IMR-90 (cell line): ENCODE measurements around the gene MOB3B. TPM values are rescaled to one million over a fixed set of nuclear protein-coding genes. Genes with fewer than 3 reads are reported as not detected.

ENCODE experiments used
- ATAC-seq: fragments of 200-7000 bp; cut with Tn5 transposase; 2 replicates; pipeline ENCODE4 v1.9.1; 2020; ENCODE audit warnings: low read depth, mild to moderate bottlenecking, moderate library complexity
- BruUV-seq: library from RNA; stranded (reverse); fragments of 400-500 nt; replicated peaks from 2 replicates; lab custom pipeline; 2021; lab: Mats Ljungman, UMichigan
- CTCF ChIA-PET: fragments of 300-600 bp; formaldehyde crosslinking; extraction: SDS; loops from one replicate; lab custom pipeline; 2021; ENCODE audit warnings: antibody characterized with exemption; lab: Yijun Ruan, JAX
- POLR2A ChIA-PET: fragments of 300-600 bp; sonication (Branson Sonifier 250); formaldehyde crosslinking; loops from one replicate; lab custom pipeline; 2022; ENCODE audit warnings: antibody characterized with exemption; ENCODE audit not compliant: unreplicated experiment; lab: Charles Lee
- DNase-seq: peaks from one replicate; pipeline ENCODE4 v3.0.0; 2013
- H2AFZ ChIP-seq: replicated peaks from 2 replicates; pipeline ENCODE3; 2013; ENCODE audit warnings: low read length, mild to moderate bottlenecking; ENCODE audit not compliant: poor library complexity
- H2AK5ac ChIP-seq: 2 replicates; pipeline ENCODE4 v1.6.1; 2013; ENCODE audit warnings: low read depth, low read length, inconsistent platforms
- H2AK9ac ChIP-seq: replicated peaks from 2 replicates; pipeline ENCODE3; 2013; ENCODE audit warnings: mild to moderate bottlenecking, low read depth, low read length, moderate library complexity; ENCODE audit not compliant: poor library complexity
- H2BK120ac ChIP-seq: 2 replicates; pipeline ENCODE4 v1.6.1; 2013; ENCODE audit warnings: low read depth, low read length, inconsistent platforms
- H2BK15ac ChIP-seq: 3 replicates; pipeline ENCODE4 v1.6.1; 2013; ENCODE audit warnings: low read depth, low read length, inconsistent platforms
- H2BK20ac ChIP-seq: 2 replicates; pipeline ENCODE4 v1.6.1; 2013; ENCODE audit warnings: low read depth, mild to moderate bottlenecking, inconsistent platforms, low read length, moderate library complexity
- H2BK5ac ChIP-seq: 2 replicates; pipeline ENCODE4 v1.6.1; 2013; ENCODE audit warnings: mild to moderate bottlenecking, low read depth, low read length, inconsistent platforms; ENCODE audit not compliant: poor library complexity, severe bottlenecking
- H3K14ac ChIP-seq: replicated peaks from 2 replicates; pipeline ENCODE4 v1.6.1; 2013; ENCODE audit warnings: low read depth, low read length, inconsistent platforms
- H3K18ac ChIP-seq: 2 replicates; pipeline ENCODE4 v1.6.1; 2013; ENCODE audit warnings: low read depth, low read length, control low read depth
- H3K23ac ChIP-seq: 2 replicates; pipeline ENCODE4 v1.6.1; 2013; ENCODE audit warnings: low read depth, low read length, inconsistent platforms
- H3K27ac ChIP-seq: 2 replicates; pipeline ENCODE4 v1.5.1; 2013; ENCODE audit warnings: mild to moderate bottlenecking, control low read depth, low read length; ENCODE audit not compliant: insufficient read depth
- H3K27me3 ChIP-seq: 2 replicates; pipeline ENCODE4 v1.6.1; 2013; ENCODE audit warnings: low read length; ENCODE audit not compliant: control insufficient read depth, insufficient read depth
- H3K36me3 ChIP-seq: 2 replicates; pipeline ENCODE4 v1.6.1; 2013; ENCODE audit warnings: low read length, mixed read lengths; ENCODE audit not compliant: control insufficient read depth, insufficient read depth
- H3K4ac ChIP-seq: 2 replicates; pipeline ENCODE4 v1.6.1; 2013; ENCODE audit warnings: low read depth, low read length, inconsistent platforms
- H3K4me1 ChIP-seq: 2 replicates; pipeline ENCODE4 v1.6.1; 2013; ENCODE audit warnings: low read length, mixed read lengths; ENCODE audit not compliant: control insufficient read depth, insufficient read depth
- H3K4me2 ChIP-seq: 2 replicates; pipeline ENCODE4 v1.6.1; 2013; ENCODE audit warnings: low read depth, mild to moderate bottlenecking, control low read depth, low read length, moderate library complexity
- H3K4me3 ChIP-seq: 2 replicates; pipeline ENCODE4 v1.5.1; 2013; ENCODE audit warnings: low read depth, mild to moderate bottlenecking, control low read depth, low read length, moderate library complexity; ENCODE audit not compliant: insufficient read depth
- H3K56ac ChIP-seq: 2 replicates; pipeline ENCODE4 v1.6.1; 2013; ENCODE audit warnings: low read length, inconsistent platforms; ENCODE audit not compliant: insufficient read depth; ENCODE audit errors: extremely low read depth
- H3K79me1 ChIP-seq, 2 experiments: 2 replicates each; pipeline ENCODE4 v1.6.1; 2013; ENCODE audit warnings: low read length in 2 of 2, inconsistent platforms in 1 of 2, low read depth in 1 of 2
- H3K9ac ChIP-seq: 2 replicates; pipeline ENCODE4 v1.6.1; 2013; ENCODE audit warnings: low read depth, low read length, control low read depth
- H3K9me1 ChIP-seq: 2 replicates; pipeline ENCODE4 v1.6.1; 2013; ENCODE audit warnings: low read length, inconsistent platforms; ENCODE audit not compliant: insufficient read depth
- H3K9me3 ChIP-seq: 2 replicates; pipeline ENCODE4 v1.6.1; 2013; ENCODE audit warnings: low read length; ENCODE audit not compliant: control insufficient read depth, insufficient read depth
- H4K20me1 ChIP-seq: 2 replicates; pipeline ENCODE4 v1.6.1; 2013; ENCODE audit warnings: low read length, inconsistent platforms; ENCODE audit not compliant: insufficient read depth
- H4K5ac ChIP-seq: 2 replicates; pipeline ENCODE4 v1.6.1; 2013; ENCODE audit warnings: mild to moderate bottlenecking, low read depth, low read length, control low read depth
- H4K8ac ChIP-seq, 2 experiments: 2 replicates each; pipeline ENCODE4 v1.6.1; 2013; ENCODE audit warnings: low read depth in 2 of 2, low read length in 2 of 2, control low read depth in 1 of 2, inconsistent platforms in 1 of 2
- H4K91ac ChIP-seq: 2 replicates; pipeline ENCODE4 v1.6.1; 2013; ENCODE audit warnings: low read depth, low read length, inconsistent platforms; ENCODE audit not compliant: insufficient read depth
- CHD1 ChIP-seq: IDR thresholded peaks from 2 replicates; pipeline ENCODE4 v1.6.1; 2012; ENCODE audit warnings: low read depth, low read length, improper control_type of control experiment
- CTCF ChIP-seq: conservative IDR thresholded peaks from 2 replicates; pipeline ENCODE4 v1.5.1; 2012; ENCODE audit warnings: mild to moderate bottlenecking, low read depth, low read length, improper control_type of control experiment
- ELK1 ChIP-seq: fragments of 150-350 bp; IDR thresholded peaks from 2 replicates; pipeline ENCODE4 v1.6.1; 2016; ENCODE audit warnings: low read depth, mild to moderate bottlenecking, low read length, moderate library complexity, borderline replicate concordance
- MAZ ChIP-seq: IDR thresholded peaks from 2 replicates; pipeline ENCODE4 v1.6.1; 2012; ENCODE audit warnings: low read depth, mild to moderate bottlenecking, low read length, improper control_type of control experiment, moderate library complexity, borderline replicate concordance
- POLR2A ChIP-seq: IDR thresholded peaks from 2 replicates; pipeline ENCODE4 v1.6.1; 2012; ENCODE audit warnings: mild to moderate bottlenecking, low read depth, low read length
- RCOR1 ChIP-seq: IDR thresholded peaks from 2 replicates; pipeline ENCODE4 v1.6.1; 2012; ENCODE audit warnings: mild to moderate bottlenecking, low read length, improper control_type of control experiment; ENCODE audit not compliant: insufficient replicate concordance
- WGBS, 2 experiments: methylation state at CpG; one replicate each; pipeline versions ENCODE4 v1.1.5 to v1.1.7; 2013; ENCODE audit warnings: missing lambda C conversion rate in 2 of 2; ENCODE audit not compliant: insufficient read length in 1 of 2; ENCODE audit errors: extremely low coverage in 2 of 2; 5-methylcytosine and 5-hydroxymethylcytosine counted together
- dilution Hi-C: fragments of 300-500 bp; cut with HindIII; formaldehyde crosslinking; loops from one replicate; pipeline ENCODE4 v1.14.3; 2018; ENCODE audit warnings: low sequenced_read_pairs; ENCODE audit not compliant: unreplicated experiment
- in situ Hi-C: fragments of 300-500 bp; cut with MboI; formaldehyde crosslinking; loops from 3 replicates; pipeline ENCODE4 v1.14.3; 2019; ENCODE audit warnings: low sequenced_read_pairs, inconsistent platforms, mixed read lengths
- intact Hi-C: fragments of 100-400 bp; cut with micrococcal nuclease; formaldehyde crosslinking; loops from 2 replicates; pipeline ENCODE4 v1.10.0; 2022
- polyA plus RNA-seq, 3 experiments: library from polyadenylated mRNA; depleted of rRNA; stranded (reverse); fragments of >200 nt; gene quantifications; 2 replicates each; pipeline ENCODE4 v1.2.3, GENCODE V29; 2012; ENCODE audit warnings: low replicate concordance in 1 of 3
- total RNA-seq: library from RNA; depleted of rRNA; stranded (reverse); fragments of >200 nt; gene quantifications from 2 replicates; pipeline ENCODE4 v1.2.3, GENCODE V29; 2012

Gene MOB3B
- total and polyA plus RNA-seq, 2 of the 4 experiments (the other 2 are of a cell fraction): under 0.01 to 0.02 TPM

- Histone ChIP-seq H3K14ac (no peak overlapping the region), H2AFZ (no peak overlapping the region), H3K27ac (no peak overlapping the region), H2AK5ac (no peak overlapping the region), H3K23ac (no peak overlapping the region), H4K91ac (no peak overlapping the region), H2AK9ac (no peak overlapping the region), H4K20me1 (no peaks in the 10 kb centered on the region), H2BK120ac (no peak overlapping the region), H3K4me3 (no peak overlapping the region), H4K8ac (no peak overlapping the region), H2BK5ac (no peak overlapping the region), H4K5ac (no peak overlapping the region), H3K79me1 (no peaks in the 10 kb centered on the region), H3K9me1 (no peaks in the 10 kb centered on the region), H3K9me3 (no peaks in the 10 kb centered on the region), H3K56ac (no peak overlapping the region), H3K9ac (no peak overlapping the region), H2BK15ac (no peak overlapping the region), H2BK20ac (no peak overlapping the region), H3K27me3 (no peaks in the 10 kb centered on the region), H3K4ac (no peak overlapping the region), H3K4me2 (no peak overlapping the region), H3K18ac (no peak overlapping the region), H3K36me3 (no peaks in the 10 kb centered on the region), H3K4me1 (no peaks in the 10 kb centered on the region)
- BruUV-seq: no TSS peak
- TF ChIP-seq POLR2A (no peak), MAZ (no peak), ELK1 (no peak), CHD1 (no peak), CTCF (no peak), RCOR1 (no peak)
- ChIA-PET POLR2A (no interaction called here), CTCF (no interaction called here)
- ATAC-seq (no peak), DNase-seq (no peak)
- intact Hi-C loops: no loop called here
- in situ Hi-C loops: no loop called here
- WGBS, 2 experiments: no CpG with 5 or more reads among the region's 1 CpG
- dilution Hi-C loops: no loop called here
These were observed 122.1 kb downstream of the MOB3B start for GRCh38 chr9:27407491-27407890.
